Rectal smooth muscle tissue (tissue), 1 donor: ENCODE data around the gene TBKBP1.

Experiments used
- H3K27ac ChIP-seq: one replicate; pipeline ENCODE4 v1.7.0; 2013; ENCODE audit warnings: low read depth, low read length, inconsistent platforms
- H3K27me3 ChIP-seq: one replicate; pipeline ENCODE4 v1.7.0; 2013; ENCODE audit warnings: low read length; ENCODE audit not compliant: control insufficient read depth, insufficient read depth
- H3K36me3 ChIP-seq: one replicate; pipeline ENCODE4 v1.7.0; 2013; ENCODE audit warnings: low read length; ENCODE audit not compliant: control insufficient read depth, insufficient read depth
- H3K4me1 ChIP-seq: one replicate; pipeline ENCODE4 v1.7.0; 2013; ENCODE audit warnings: low read length; ENCODE audit not compliant: control insufficient read depth, insufficient read depth
- H3K4me3 ChIP-seq: one replicate; pipeline ENCODE4 v1.7.0; 2013; ENCODE audit warnings: low read length
- H3K9ac ChIP-seq: one replicate; pipeline ENCODE4 v1.7.0; 2013; ENCODE audit warnings: low read length

The TBKBP1 gene

DNA sequence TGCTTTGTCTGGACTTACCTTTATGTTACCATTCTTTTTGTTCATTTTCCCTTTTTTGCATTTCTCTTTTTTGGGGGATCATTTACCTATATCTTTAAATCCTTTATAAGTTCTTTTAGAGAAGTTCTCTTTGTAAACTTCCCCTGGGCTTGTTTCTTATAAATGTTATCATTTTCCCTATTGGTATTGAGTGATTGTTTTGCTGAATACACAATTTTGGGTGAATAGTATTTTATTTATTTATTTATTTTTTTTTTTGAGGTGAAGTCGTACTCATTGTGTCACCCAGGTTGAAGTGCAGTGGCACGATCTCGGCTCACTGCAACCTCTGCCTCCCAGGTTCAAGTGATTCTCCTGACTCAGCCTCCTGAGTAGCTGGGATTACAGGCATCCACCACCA is 57.5 kb downstream of the TBKBP1 start:
- H3K27me3 ChIP-seq = no peaks in the 10 kb centered on the region
- no peak overlapping the region for H3K9ac ChIP-seq
- no peak overlapping the region for H3K27ac ChIP-seq
- H3K4me1 ChIP-seq = no peaks in the 10 kb centered on the region
- no peaks in the 10 kb centered on the region for H3K36me3 ChIP-seq
- H3K4me3 ChIP-seq = no peak overlapping the region

DNA sequence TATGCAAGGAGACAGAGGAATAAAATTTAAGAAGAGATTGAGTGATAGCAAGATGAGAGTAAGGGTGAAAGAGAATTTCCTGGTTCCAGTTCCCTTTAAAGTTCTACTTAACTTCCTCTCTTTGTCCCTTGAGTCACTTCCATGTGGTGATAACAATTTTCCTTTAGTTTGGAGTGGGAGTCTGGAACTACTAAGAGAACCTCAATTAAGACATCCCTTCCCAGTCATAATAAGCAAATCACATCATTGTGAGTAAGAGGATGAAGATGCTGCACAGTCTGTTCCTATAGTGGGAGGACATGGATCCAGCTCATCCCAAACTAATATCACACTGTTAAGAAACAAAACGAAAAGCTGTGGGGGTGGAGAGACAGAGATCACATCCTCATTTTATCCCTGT is 63.4 kb downstream of the TBKBP1 start:
- no peaks in the 10 kb centered on the region for H3K4me1 ChIP-seq
- no peak overlapping the region for H3K27ac ChIP-seq
- no peaks in the 10 kb centered on the region for H3K27me3 ChIP-seq
- H3K4me3 ChIP-seq = no peak overlapping the region
- H3K9ac ChIP-seq = no peak overlapping the region
- no peaks in the 10 kb centered on the region for H3K36me3 ChIP-seq

DNA sequence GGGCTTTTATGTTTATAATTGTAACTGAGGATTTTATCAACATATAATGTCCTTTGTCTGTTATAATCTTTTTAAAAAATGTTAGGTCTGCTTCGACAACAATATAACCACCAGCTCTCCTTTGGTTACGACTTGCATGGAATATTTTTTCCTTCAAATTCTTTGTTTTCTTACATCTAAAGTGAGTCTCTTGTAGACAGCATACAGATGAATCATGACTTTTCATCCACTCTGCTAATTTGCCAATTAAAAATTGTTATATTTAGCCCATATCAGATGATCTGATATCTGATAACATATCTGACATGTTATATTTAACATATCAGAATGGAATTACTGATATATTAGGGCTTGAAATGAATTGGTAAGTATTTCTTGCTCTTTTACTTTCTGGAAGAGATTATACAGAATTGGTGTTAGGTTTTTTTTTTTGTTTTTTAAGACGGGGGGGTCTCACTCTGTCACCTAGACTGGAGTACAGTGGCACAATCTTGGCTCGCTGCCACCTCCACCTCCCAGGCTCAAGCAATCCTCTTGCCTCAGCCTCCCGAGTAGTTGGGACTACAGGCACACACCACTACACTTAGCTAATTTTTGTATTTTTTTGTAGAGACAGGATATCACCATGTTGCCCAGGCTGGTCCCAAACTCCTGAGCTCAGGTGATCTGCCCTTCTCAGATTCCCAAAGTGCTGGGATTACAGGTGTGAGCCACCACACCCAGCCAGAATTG is 66.6 kb downstream of the TBKBP1 start:
- H3K9ac ChIP-seq = no peak overlapping the region
- H3K4me3 ChIP-seq = no peak overlapping the region
- H3K4me1 ChIP-seq = no peaks in the 10 kb centered on the region
- no peaks in the 10 kb centered on the region for H3K27me3 ChIP-seq
- no peaks in the 10 kb centered on the region for H3K36me3 ChIP-seq
- no peak overlapping the region for H3K27ac ChIP-seq
